SU-DHL-6 (cell line): ENCODE measurements around the gene TNFRSF19.

Experiments
- H2AFZ ChIP-seq: fragments of 200-600 bp; sonication (generic); 2 replicates; pipeline ENCODE4 v1.6.1; 2014; ENCODE audit warnings: low read depth, mild to moderate bottlenecking, moderate library complexity, mixed read lengths, antibody characterized with exemption, low read length; ENCODE audit not compliant: severe bottlenecking
- H3F3A ChIP-seq: fragments of 200-600 bp; shearing (Covaris generic); 2 replicates; pipeline ENCODE4 v1.6.0; 2016; ENCODE audit warnings: antibody characterized with exemption, mild to moderate bottlenecking; ENCODE audit not compliant: insufficient read depth
- H3K27ac ChIP-seq: fragments of 200-600 bp; sonication (generic); 2 replicates; pipeline ENCODE4 v1.5.1; 2016; ENCODE audit warnings: low read depth, mild to moderate bottlenecking, low read length, moderate library complexity, mixed read lengths
- H3K27me3 ChIP-seq: fragments of 200-600 bp; sonication (generic), shearing (Covaris generic); 2 replicates; pipeline ENCODE4 v1.6.0; 2014; ENCODE audit warnings: mild to moderate bottlenecking, low read length
- H3K36me3 ChIP-seq: fragments of 200-600 bp; sonication (generic); 2 replicates; pipeline ENCODE4 v1.6.1; 2014; ENCODE audit warnings: mild to moderate bottlenecking, low read length, mixed read lengths
- H3K4me2 ChIP-seq: fragments of 300-600, 200-600 bp; shearing (Covaris generic), sonication (generic); 2 replicates; pipeline ENCODE4 v1.6.0; 2014; ENCODE audit warnings: low read length, low read depth, mild to moderate bottlenecking; ENCODE audit not compliant: poor library complexity, severe bottlenecking
- H3K4me3 ChIP-seq: fragments of 200-600 bp; sonication (generic); 2 replicates; pipeline ENCODE4 v1.5.1; 2014; ENCODE audit warnings: antibody characterized with exemption, low read length, mild to moderate bottlenecking, mixed read lengths; ENCODE audit not compliant: insufficient read depth, poor library complexity, severe bottlenecking
- H3K79me2 ChIP-seq: fragments of 200-600 bp; sonication (generic); 2 replicates; pipeline ENCODE4 v1.6.1; 2014; ENCODE audit warnings: mild to moderate bottlenecking, low read length, moderate library complexity; ENCODE audit not compliant: insufficient read depth
- H3K9ac ChIP-seq: fragments of 200-600 bp; sonication (generic); 2 replicates; pipeline ENCODE4 v1.7.0; 2014; ENCODE audit warnings: mild to moderate bottlenecking, low read length
- H3K9me2 ChIP-seq: fragments of 200-600 bp; sonication (generic); replicated peaks from 2 replicates; pipeline ENCODE4 v1.6.1; 2014; ENCODE audit warnings: low read length; ENCODE audit not compliant: insufficient read depth
- H3K9me3 ChIP-seq: fragments of 200-600 bp; sonication (generic); 2 replicates; pipeline ENCODE4 v1.6.1; 2014; ENCODE audit warnings: low read length, mixed read lengths; ENCODE audit not compliant: insufficient read depth
- H4K20me1 ChIP-seq: fragments of 200-600 bp; sonication (generic); 2 replicates; pipeline ENCODE4 v1.6.1; 2014; ENCODE audit warnings: low read depth, mild to moderate bottlenecking, antibody characterized with exemption, low read length, moderate library complexity, mixed read lengths
- EZH2phosphoT487 ChIP-seq: fragments of 200-600 bp; sonication (generic), shearing (Covaris generic); conservative IDR thresholded peaks from 2 replicates; pipeline ENCODE4 v1.6.1; 2018; ENCODE audit warnings: mild to moderate bottlenecking, antibody characterized with exemption, low read length, moderate library complexity, mixed read lengths
- TF ChIP-seq, protein P1 (sequence below): fragments of 200-600 bp; sonication (generic); IDR thresholded peaks from one replicate; pipeline ENCODE4 v1.5.1; 2017; ENCODE audit warnings: antibody characterized with exemption, mild to moderate bottlenecking, low read length, moderate library complexity; ENCODE audit not compliant: insufficient read depth, poor library complexity, severe bottlenecking

The TNFRSF19 gene

DNA sequence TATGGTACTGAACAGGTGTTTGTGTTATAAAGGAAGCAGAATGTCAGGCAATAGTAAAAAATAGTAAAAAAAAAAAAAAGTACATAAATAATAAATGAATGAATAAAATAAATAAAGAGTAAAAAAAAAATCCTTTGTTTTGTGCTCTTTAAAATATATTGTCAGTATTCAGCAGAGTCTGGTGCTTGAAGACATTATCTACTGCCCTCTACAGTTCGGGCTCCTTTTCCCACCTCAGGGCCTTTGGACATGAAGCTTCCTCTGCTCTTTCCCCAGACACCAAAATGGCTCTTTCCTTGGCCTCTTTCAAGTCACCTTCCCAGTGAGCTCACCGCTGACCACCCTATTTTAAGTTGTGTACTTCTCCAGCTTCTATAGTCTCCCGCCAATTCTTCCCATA, 137.5 kb downstream of the TNFRSF19 start:
- H3K9me2 ChIP-seq, result no peaks in the 10 kb centered on the region
- H3K27ac ChIP-seq, result no peak overlapping the region
- H2AFZ ChIP-seq, result no peak overlapping the region
- no peak overlapping the region for H3K4me2 ChIP-seq
- no peaks in the 10 kb centered on the region for H3K9me3 ChIP-seq
- H3K4me3 ChIP-seq, result no peak overlapping the region
- H4K20me1 ChIP-seq, result no peaks in the 10 kb centered on the region
- TF ChIP-seq EZH2phosphoT487, result no peak
- TF ChIP-seq, protein P1, sequence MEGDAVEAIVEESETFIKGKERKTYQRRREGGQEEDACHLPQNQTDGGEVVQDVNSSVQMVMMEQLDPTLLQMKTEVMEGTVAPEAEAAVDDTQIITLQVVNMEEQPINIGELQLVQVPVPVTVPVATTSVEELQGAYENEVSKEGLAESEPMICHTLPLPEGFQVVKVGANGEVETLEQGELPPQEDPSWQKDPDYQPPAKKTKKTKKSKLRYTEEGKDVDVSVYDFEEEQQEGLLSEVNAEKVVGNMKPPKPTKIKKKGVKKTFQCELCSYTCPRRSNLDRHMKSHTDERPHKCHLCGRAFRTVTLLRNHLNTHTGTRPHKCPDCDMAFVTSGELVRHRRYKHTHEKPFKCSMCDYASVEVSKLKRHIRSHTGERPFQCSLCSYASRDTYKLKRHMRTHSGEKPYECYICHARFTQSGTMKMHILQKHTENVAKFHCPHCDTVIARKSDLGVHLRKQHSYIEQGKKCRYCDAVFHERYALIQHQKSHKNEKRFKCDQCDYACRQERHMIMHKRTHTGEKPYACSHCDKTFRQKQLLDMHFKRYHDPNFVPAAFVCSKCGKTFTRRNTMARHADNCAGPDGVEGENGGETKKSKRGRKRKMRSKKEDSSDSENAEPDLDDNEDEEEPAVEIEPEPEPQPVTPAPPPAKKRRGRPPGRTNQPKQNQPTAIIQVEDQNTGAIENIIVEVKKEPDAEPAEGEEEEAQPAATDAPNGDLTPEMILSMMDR, result no peak
- H3K27me3 ChIP-seq, result no peaks in the 10 kb centered on the region
- H3K36me3 ChIP-seq, result no peaks in the 10 kb centered on the region
- H3F3A ChIP-seq, result no peaks in the 10 kb centered on the region
- H3K79me2 ChIP-seq, result no peaks in the 10 kb centered on the region
- no peak overlapping the region for H3K9ac ChIP-seq

DNA sequence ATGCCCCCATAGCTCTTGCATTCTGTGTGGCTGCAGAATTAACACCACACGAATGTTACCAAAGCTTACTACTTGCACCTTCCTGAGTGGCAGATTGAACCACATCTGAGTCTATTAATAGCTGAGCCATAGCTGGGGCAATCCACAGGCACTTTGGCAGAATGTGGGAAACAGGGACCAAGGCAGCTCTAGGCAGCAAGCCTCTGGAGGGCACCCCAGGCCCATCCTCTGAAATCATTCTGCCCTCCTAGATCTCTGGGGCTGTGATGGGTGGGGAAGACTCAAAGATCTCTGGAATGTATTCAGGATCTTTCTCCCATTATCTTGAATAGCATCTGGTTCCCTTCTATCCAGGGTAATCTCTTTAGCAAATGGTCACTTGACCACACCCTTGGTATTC, 139.3 kb downstream of the TNFRSF19 start:
- Histone ChIP-seq H3K79me2 (no peaks in the 10 kb centered on the region), H3K9me3 (no peaks in the 10 kb centered on the region), H3K9me2 (no peaks in the 10 kb centered on the region), H4K20me1 (no peaks in the 10 kb centered on the region), H3F3A (no peaks in the 10 kb centered on the region), H3K9ac (no peak overlapping the region), H3K36me3 (no peaks in the 10 kb centered on the region), H3K27ac (no peak overlapping the region), H3K27me3 (no peaks in the 10 kb centered on the region), H3K4me2 (no peak overlapping the region), H3K4me3 (no peak overlapping the region), H2AFZ (no peak overlapping the region)
- no peak for TF ChIP-seq EZH2phosphoT487
- TF ChIP-seq, protein P1, result no peak

DNA sequence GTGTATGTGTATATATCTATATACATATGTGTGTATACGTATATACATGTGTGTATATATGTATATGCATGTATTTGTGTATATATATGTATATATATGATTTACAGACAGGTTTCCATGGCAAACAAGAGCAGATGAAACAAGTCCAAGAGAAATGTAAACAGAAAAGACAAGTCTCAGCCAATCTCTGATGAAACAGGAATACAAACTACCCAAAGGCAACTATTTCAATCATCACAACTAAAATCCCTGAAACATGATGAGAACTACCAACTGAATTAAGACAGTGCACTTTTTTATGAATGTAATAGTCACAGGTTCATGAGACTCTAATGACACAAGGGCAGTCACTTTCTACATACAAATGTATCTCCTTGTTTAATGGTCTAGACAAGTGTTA, 140.2 kb downstream of the TNFRSF19 start:
- Histone ChIP-seq H3K9me2 (no peaks in the 10 kb centered on the region), H3K27ac (no peak overlapping the region), H3K4me3 (no peak overlapping the region), H3K4me2 (no peak overlapping the region), H3F3A (no peaks in the 10 kb centered on the region), H3K9me3 (no peaks in the 10 kb centered on the region), H2AFZ (no peak overlapping the region), H3K36me3 (no peaks in the 10 kb centered on the region), H3K79me2 (no peaks in the 10 kb centered on the region), H4K20me1 (no peaks in the 10 kb centered on the region), H3K27me3 (no peaks in the 10 kb centered on the region), H3K9ac (no peak overlapping the region)
- TF ChIP-seq, protein P1, result no peak
- no peak for TF ChIP-seq EZH2phosphoT487

DNA sequence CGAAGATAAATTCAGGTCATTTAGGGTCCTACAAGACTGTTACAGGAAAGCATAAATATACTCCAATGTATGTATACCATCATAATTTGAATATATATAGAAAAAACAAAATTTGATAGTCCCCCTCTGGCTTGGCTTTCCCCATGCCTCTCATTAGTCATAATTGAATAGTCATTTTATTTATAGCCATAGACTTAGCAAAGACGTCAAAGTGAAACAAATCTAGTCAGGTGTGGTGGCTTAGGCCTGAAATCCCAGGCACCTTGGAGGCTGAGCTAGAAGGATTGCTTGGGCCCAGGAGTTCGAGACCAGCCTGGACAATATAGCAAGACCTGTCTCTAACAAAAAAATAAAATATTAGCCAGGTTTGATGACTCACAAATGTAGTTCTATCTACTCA, 141.1 kb downstream of the TNFRSF19 start:
- H3F3A ChIP-seq, result no peaks in the 10 kb centered on the region
- no peaks in the 10 kb centered on the region for H3K27me3 ChIP-seq
- H3K27ac ChIP-seq, result no peak overlapping the region
- no peaks in the 10 kb centered on the region for H4K20me1 ChIP-seq
- no peak overlapping the region for H2AFZ ChIP-seq
- H3K4me2 ChIP-seq, result no peak overlapping the region
- H3K4me3 ChIP-seq, result no peak overlapping the region
- H3K9me2 ChIP-seq, result no peaks in the 10 kb centered on the region
- H3K9ac ChIP-seq, result no peak overlapping the region
- no peaks in the 10 kb centered on the region for H3K9me3 ChIP-seq
- TF ChIP-seq, protein P1, result no peak
- TF ChIP-seq EZH2phosphoT487, result no peak
- no peaks in the 10 kb centered on the region for H3K79me2 ChIP-seq
- no peaks in the 10 kb centered on the region for H3K36me3 ChIP-seq
